HPDE6-E6E7 (cell line): ENCODE data around the gene SGCE.
A peak's percentile ranks its signal among the peaks of the same experiment; 100 is the strongest.

Experiments
- DNase-seq: peaks from one replicate; pipeline ENCODE4 v3.0.0; 2011; ENCODE audit warnings: missing footprints; ENCODE audit errors: extremely low spot score

Gene SGCE

DNA sequence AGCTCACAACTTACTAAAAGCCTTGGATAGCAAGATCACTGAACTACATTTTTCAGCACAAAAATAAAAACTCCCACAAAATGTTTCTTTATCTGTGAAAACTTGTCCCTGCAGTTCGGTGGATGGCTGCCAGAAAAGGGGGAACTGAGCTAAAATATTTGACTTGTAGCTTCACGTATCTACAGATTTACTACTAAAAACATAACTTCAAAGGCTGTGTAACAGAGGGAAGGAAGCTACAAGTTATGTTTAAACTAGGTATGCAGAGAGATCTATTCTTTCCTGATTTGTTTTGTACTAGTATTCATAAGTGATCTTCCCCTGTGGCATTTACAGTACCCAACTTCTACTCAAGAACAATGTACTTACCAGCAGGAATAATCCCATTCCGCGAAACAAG is 25.1 kb downstream of the SGCE start:
- DNase-seq = no peak

- no peak for DNase-seq
Measured at GRCh38 chr7:94623820-94624219, 32.1 kb downstream of the SGCE start.

DNA sequence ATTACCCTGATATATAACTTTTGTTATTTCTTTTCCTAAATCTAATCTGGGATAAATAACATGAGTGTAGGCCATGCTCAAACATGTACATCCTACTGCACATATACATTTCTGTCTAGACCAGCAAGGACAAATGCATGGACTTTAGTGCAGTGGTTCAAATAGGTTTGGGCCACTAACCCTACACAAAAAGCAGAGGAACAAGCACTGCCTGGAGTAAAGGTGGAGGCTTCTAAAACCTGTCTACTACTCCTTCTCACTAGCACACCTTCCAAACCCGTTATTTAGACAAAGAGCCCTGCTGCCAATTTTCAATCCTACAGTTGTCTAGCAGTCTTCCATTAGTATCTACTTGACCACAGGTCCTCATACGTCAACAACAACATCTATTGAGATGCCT is 34.8 kb downstream of the SGCE start:
- DNase-seq = no peak

GRCh38 chr7:94620703-94621118 is 35.2 kb downstream of the SGCE start:
- peak; percentile 92 for DNase-seq

DNA sequence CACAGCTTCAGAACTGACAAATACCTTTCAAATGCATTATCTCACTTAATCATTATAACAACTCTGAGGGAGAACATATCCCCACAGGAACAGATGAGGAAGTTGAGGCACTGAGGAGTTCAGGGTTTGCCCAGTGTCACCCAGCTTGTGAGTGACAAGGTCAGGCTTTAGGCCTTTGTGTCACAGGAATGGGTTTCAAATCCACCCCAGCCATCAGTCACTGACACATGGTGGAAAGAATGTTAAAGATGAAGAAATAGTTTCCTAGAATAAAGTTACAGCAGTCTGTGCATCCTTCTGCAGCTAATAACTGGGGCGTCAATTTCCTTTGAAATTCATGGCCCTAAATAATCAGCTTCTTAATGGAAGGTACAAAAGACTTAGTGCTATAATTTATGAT is 37.8 kb downstream of the SGCE start:
- DNase-seq = no peak

DNA sequence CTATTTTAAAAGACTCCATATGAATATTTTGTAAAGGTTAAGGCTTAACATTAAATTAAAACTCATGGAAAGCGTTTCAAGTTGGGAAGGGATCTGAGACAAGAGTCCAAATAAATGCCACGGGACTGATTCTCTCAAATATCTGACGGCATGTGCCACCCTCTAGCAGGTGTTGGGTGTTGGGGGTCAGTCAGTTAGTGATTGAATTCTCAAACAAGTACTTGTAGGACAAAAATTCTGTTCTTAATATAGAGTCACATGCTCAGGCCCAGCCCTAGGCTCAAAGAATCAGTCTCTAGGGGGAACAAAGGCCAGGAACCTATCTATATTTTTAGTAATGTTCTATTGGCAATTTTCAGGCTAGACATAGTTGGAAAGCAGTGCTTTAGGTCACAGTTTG is 39.1 kb downstream of the SGCE start:
- no peak for DNase-seq

DNA sequence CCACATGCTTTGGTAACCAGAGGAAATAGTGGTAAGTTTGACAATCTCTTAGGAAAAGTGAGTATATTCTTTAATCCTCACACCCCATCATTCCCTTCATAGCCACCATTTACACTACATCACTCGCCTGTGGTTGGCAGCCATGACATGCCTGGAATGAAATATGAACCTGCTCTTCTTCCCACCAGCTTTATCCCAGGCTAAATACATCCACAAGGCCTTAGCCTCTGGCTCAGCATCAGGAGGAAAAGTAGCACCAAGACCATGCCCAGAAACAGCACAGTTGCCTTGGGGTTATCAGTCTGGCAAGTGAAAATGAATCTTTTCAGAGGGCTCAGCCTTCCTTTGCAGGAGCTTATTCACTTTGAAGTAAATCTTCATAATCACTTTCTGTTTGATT is 40.3 kb downstream of the SGCE start:
- DNase-seq = no peak

GRCh38 chr7:94612661-94613060 is 43.3 kb downstream of the SGCE start:
- no peak for DNase-seq

DNA sequence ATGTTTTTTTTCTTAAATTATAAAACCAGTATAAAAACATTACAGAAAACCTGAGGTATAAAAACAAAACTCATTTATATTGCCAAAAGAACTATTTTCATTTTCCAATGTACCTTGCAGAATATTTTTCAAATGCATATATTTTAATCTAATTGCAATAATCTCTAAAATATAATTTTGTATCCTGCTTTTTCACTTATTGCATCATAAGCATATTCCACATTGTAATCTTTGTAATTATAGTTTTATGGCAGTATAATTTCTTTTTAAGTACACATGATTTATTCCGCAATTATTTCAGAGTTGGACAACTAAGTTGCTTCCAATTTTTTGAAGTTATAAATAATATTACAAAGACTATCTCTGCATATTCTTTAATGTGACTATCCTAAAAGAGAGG is 43.7 kb downstream of the SGCE start:
- no peak for DNase-seq

DNA sequence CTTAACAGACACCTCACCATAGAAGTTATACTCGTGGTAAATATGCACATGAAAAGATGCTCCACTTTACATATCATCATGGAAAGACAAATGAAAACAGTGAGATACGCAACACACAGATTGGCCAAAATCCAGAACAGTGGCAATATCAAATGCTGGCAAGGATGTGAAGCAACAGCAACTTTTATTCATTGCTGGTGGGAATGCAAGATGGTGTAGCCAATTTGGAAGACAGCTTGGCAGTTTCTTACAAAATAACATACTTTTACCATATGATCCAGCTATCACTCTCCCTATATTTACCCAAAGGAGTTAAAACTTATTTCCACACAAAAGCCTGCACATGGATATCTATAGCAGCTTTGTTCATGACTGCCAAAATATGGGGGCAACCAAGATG is 46.4 kb downstream of the SGCE start:
- DNase-seq = no peak

GRCh38 chr7:94605031-94605430 is 50.9 kb downstream of the SGCE start:
- no peak for DNase-seq

GRCh38 chr7:94602181-94602580 is 53.8 kb downstream of the SGCE start:
- no peak for DNase-seq

GRCh38 chr7:94600267-94600666 is 55.7 kb downstream of the SGCE start:
- DNase-seq = no peak

DNA sequence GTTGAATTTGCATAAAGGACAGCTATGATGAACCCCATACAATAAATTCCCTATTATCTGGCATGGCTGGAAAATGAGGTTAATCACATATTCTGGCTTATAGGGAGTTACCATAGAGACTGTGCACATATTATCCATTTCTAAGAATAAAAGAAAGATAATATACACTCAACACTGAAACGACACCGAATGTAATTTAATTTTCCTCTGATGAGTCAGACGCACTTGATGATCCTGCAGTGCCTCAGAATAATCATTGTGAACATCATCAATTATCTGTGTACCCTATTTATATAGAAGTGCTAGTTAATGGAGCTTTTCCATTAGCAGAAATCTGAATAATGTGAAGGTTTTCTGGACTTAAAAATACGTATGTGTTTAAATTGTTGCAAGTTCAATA is 60.2 kb downstream of the SGCE start:
- no peak for DNase-seq

DNA sequence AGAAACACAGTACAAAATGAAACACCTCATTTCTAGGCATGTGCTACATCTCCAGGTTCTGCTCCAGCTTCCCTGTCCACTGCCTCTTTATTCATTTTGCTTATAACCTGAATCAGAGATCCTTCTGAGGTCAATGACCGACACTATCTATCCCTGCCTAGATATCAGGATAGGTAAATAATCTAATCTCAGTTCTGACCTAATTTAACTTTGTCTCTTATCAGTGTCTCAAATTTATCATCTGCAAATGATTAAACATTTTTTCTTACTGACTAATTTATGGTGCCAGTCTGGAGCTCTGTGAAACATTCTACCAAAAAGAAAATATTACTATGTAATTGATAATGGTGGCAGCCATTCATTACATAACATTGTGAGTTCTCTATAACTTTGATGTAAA is 61.1 kb downstream of the SGCE start:
- no peak for DNase-seq

GRCh38 chr7:94591176-94591575 is 64.8 kb downstream of the SGCE start:
- DNase-seq = no peak

DNA sequence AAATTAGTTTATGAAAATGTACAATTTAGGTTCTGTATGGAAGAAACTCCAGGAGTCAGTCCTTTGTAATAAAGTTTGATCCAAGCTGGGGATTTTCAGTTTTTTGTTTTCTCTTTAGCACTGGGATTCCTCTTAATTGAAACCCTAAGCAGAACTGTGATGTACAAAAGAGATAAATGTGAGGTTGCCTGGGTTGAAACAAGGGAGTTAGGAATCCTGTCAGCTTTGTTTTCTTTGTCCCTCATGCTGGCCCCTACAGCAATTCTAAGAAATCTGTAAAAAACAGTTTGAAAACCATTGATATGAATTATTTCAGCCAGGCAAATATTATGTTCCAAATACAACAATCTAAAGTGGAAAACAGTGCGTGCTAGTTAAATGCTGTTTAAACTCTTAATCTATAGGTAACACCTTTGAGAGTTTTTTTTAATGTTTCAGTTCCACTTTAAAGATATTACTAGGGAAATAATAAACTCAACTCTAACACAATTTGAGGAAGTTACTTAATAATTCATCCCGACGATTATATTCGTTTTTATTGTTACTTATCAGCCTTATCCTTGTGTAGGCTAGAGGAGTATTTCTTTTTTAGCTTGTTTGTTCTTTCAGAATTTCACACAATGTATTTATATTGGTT is 65.3 kb downstream of the SGCE start:
- DNase-seq = no peak

DNA sequence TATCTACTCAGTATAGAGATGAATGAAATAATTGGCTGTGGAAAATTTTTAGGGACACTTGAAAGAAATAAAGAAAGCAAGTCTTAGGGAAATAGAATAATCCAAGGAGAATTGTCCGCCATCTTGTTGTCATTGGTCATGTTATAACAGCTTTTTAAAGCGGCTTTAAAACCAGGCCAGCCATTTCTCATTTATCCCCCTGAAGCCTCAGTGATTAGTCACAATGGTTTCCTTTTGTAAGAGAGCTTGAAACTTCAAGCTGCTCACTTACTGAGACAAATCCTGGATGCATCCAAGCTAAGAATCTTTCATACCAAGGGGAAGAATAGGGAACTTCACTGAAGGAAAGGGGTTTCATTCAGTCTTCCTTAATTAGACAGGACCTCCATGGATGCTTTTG is 67.9 kb downstream of the SGCE start:
- no peak for DNase-seq

DNA sequence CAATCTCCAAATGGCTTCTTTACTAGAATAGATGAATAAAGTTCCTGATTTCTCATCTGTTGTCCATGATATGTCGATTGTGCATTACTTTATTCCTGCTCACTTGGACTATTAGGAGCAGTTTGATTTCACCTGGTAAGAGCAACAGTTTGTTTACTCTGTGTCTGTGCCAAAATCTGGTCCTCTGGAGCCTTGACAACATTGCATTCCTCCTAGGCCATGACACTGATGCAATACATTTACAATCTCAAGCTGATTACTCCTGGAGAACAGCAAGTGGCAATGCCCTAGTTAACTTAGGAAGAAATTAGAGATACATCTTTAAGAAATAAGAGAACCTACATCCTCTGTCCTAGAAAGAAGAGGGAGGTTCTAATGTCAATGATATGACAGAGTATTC is 71.8 kb downstream of the SGCE start:
- no peak for DNase-seq

DNA sequence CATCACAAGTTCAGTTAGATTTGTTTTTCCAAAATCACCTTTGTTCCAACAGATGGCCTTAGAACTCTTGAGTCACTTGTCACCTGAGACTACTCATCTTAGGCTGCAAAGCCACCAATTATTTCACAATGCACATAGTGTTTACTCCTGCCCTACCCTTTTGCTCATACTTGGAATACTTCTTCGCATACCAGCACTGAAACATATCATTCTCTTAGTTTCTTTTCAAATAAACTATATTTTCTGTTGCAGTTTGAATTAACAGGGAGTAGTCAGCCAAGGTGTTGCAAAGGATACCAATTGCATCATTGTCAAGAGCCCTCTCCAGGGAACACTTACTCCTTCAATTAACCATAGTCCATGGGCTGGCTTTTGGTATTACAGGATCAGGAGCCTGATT is 75.3 kb downstream of the SGCE start:
- DNase-seq = no peak

DNA sequence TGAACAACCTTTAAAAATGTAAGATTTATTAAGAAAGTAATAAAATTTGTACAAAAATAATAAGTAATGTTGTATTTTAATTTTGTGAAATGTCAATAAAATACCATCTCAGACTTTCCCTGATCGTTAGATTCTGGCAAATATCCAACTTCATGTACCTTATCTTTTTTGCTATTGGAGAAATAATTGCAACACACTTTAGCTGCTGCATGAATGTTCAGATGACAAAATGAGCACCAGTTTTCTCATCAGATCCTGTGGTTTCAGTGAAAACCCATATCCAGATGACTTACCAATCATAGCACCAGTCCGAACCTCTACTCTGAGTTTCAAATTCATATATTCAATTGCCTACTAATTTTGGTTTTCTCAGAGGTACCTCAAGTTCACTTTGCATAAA is 76.5 kb downstream of the SGCE start:
- DNase-seq = no peak

- peak; percentile 4 for DNase-seq
Measured at GRCh38 chr7:94578614-94579013, 77.3 kb downstream of the SGCE start.

- DNase-seq = no peak
Measured at GRCh38 chr7:94577357-94577756, 78.6 kb downstream of the SGCE start.

DNA sequence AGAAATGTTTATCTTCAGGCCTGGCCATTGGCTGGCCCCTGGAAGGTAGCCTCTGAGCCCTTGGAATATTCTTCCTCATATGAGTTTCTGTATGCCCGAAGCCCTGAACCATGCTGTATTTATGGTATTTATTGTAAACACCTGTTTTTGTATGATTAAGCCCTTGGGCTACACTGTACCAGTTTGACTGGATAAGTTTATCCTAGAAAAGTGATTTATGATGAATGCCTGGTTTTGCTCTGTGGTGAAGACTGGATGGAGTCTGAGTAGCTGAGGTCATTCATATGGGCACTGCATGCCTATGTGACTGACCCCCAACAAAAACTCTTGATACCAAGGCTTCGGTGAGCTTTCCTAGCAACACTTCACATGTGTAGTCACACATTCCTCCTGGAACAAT is 79.6 kb downstream of the SGCE start:
- no peak for DNase-seq

GRCh38 chr7:94575646-94576045 is 80.3 kb downstream of the SGCE start:
- no peak for DNase-seq
